ENCODE measurements around the gene SLC6A8.

GRCh38 chrX:153697924-153698865 is 10.5 kb downstream of the SLC6A8 start:
- TF ChIP-seq FOS (IDR thresholded peaks at IDR 0.05; ENCODE audit: borderline replicate concordance, insufficient read depth, low read length) (no peak), CTCF (IDR thresholded peaks at IDR 0.05; ENCODE audit: extremely low read depth in 1 of 2, insufficient read depth in 1 of 2, low read depth in 1 of 2, low read length in 2 of 2) (no peak), POLR2A (IDR thresholded peaks at IDR 0.05; ENCODE audit: low read depth, low read length) (no peak), POLR2AphosphoS5 (IDR thresholded peaks at IDR 0.05; ENCODE audit: insufficient read depth, low read depth, low read length) (no peak), EZH2 (IDR thresholded peaks at IDR 0.05; ENCODE audit: borderline replicate concordance, low read depth, low read length, severe bottlenecking) (no peak)
